SHP77 (cell line): ENCODE measurements around the gene MZT2B.
"Not testable (repeated sequence)": the region's sequence is repeated elsewhere in the genome, so short reads cannot be mapped to it uniquely, and the experiment has no call there.

Source experiments
- DNase-seq, 2 experiments: peaks; one replicate each; lab custom pipeline; 2025; lab: John Stamatoyannopoulos, UW

The MZT2B gene

GRCh38 chr2:130219147-130219546, 37.1 kb downstream of the MZT2B start:
- not testable (repeated sequence) for DNase-seq

- not testable (repeated sequence) for DNase-seq
These were observed 38.4 kb downstream of the MZT2B start for GRCh38 chr2:130220505-130220904.

- DNase-seq, result not testable (repeated sequence)
These were observed 40.5 kb downstream of the MZT2B start for GRCh38 chr2:130222523-130222922.

- not testable (repeated sequence) for DNase-seq
These were observed 45.9 kb downstream of the MZT2B start for GRCh38 chr2:130228005-130228404.

- DNase-seq, result not testable (repeated sequence)
These were observed 46.6 kb downstream of the MZT2B start for GRCh38 chr2:130228467-130229160.

GRCh38 chr2:130229161-130229510, 47.1 kb downstream of the MZT2B start:
- DNase-seq, result not testable (repeated sequence)

GRCh38 chr2:130230376-130230775, 48.3 kb downstream of the MZT2B start:
- not testable (repeated sequence) for DNase-seq

GRCh38 chr2:130230907-130231306, 48.8 kb downstream of the MZT2B start:
- DNase-seq, result not testable (repeated sequence)

GRCh38 chr2:130231656-130232055, 49.6 kb downstream of the MZT2B start:
- no peak for DNase-seq

- not testable (repeated sequence) for DNase-seq
These were observed 51.0 kb downstream of the MZT2B start for GRCh38 chr2:130233066-130233465.

GRCh38 chr2:130239581-130239980, 57.5 kb downstream of the MZT2B start:
- not testable (repeated sequence) for DNase-seq
